M059J (cell line): ENCODE measurements around the gene ARHGEF18. TPM values are rescaled to one million over a fixed set of nuclear protein-coding genes. Genes with fewer than 3 reads are reported as not detected.
"Not testable (repeated sequence)": the region's sequence is repeated elsewhere in the genome, so short reads cannot be mapped to it uniquely, and the experiment has no call there.

Source experiments
- DNase-seq: peaks from one replicate; pipeline ENCODE4 v3.0.0-alpha.2; 2012; ENCODE audit warnings: low read depth
- total RNA-seq: library from RNA; depleted of rRNA; stranded (reverse); fragments of >200 nt; shearing (Covaris generic); gene quantifications from 2 replicates; pipeline ENCODE4 v1.2.3, GENCODE V29; 2014

The ARHGEF18 gene
- total RNA-seq, 1 experiment from 2014 or later = 54.2 TPM

DNA sequence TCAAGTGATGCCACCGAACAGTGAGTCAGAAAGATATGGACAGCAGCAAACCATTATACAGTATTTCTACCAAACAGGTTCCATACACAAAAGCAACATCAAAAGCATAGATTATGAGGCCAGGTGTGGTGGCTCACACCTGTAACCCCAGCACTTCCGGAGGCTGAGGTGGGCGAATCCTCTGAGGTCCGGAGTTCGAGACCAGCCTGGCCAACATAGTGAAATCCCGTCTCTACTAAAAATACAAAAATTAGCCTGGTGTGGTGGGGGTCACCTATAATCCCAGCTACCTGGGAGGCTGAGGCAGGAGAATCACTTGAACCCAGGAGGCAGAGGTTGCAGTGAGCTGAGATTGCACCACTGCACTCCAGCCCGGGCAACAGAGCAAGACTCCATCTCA, 1.7 kb upstream of the ARHGEF18 start:
- DNase-seq = not testable (repeated sequence)

DNA sequence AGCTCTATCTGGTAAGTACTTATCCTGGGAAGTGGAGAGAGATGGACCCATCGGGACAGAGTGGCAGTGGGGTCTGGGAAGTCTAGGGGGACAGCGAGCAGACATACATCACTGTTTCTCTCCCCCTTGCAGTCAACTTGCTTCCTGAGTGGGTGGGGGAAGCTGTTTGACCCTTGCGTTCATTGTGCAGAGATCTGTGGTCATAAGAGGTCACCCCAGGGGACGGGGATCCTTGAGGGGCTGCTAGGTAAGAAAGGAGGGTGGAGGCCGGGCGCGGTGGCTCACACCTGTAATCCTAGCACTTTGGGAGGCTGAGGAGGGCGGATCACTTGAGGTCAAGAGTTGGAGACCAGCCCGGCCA, 474 bp downstream of the ARHGEF18 start:
- no peak for DNase-seq

DNA sequence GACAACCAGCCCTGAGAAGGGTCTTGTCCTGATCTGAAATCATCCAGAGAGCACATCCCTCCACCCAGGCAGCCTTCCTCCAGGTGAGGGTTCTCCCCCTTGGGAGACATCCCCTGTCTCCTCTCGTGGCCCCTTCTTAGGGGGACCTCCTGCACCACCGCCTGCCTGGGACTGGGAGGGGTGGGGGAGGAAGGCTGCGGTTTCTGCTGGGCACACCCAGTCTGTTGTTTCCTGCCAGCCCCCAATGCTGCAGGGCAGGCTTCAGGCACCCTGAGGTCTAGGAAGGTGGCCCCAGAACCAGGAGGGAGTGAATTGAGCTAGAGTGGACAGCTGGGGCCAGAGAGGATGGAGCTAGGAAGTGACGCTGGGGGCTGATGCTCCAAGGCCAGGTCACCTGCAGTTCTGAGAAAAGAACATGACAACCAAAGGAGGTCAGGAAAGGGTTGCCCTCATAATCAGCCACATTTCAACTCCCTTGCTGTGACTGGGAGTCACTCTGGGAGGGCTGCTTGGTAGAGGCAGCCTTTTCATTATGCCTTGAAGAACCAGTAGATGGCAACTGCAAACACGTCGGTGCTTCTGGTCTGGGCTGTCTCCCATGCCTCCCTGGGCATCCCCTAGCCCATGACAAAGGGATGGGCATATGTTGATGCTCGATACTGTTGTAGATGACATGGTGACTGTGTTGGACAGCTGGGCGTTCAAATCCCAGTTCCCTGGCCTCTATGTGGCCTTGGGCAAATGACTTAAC, 1.4 kb downstream of the ARHGEF18 start:
- no peak for DNase-seq

DNA sequence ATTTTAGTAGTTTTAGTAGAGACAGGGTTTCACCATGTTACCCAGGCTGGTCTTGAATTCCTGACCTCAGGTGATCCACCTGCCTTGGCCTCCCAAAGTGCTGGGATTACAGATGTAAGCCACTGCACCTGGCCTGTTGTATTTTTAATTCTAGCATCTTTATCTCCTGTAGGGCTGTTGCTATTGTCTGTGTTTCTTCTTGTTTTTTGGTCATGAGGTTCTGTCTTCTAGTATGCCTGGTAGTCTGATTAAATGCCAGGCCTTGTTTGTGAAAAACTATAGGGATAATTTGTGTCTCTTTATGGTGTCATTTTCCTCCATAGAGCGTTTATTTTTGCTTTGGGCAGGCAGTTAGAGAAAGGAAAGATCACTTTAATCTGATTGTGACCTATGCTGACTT, 3.1 kb downstream of the ARHGEF18 start:
- DNase-seq = no peak

DNA sequence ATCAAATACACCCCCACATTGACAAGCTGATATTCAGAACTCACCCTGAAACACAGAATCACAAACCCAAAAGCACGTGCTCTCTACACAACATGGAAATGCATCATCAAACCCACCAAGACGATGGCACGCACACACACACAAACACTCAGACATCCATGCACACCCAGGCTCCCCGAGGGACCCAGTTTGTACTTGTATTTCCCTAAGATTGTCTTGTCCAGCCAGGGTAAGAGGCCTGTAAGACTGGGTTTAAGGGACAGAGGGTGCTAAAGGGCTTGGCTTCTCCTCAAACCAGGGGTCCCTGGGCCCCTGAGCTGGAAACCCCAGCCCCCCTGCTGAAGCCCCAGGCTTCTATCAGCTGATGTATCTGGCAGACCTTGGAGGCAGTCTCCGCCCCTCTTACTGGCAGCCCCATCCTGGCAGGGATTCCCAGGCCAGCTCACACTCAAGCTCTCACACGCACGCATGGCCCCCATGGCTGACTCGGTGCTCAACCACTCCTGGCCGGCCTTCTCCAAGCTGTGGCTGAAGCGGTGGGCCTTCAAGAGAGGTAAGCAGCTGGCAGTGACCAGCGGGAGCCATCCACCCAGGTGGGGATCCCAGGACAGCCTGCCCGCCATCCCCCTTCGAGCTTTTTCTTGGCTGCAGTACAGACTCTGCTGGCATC, 6.5 kb downstream of the ARHGEF18 start:
- DNase-seq = peak; percentile 47

DNA sequence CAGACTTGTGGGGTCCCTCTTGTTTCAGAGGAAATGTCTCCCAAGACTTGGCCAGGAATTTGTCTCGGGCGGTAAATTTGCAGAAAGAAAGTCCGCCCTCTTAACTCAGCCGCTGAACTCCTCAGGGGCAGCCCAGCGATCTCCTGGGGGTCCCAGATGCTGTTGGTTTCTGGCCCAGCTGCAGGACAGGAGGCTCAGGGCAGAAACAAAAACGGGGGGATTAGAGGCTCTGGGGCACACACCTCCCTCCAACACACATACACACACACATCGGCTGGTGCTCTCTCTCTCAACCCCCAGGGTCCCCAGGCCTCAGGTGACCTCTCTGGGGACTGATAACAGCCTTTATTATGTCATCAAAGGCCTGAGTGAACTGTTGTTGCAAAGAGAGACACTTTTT, 7.1 kb downstream of the ARHGEF18 start:
- DNase-seq = no peak

DNA sequence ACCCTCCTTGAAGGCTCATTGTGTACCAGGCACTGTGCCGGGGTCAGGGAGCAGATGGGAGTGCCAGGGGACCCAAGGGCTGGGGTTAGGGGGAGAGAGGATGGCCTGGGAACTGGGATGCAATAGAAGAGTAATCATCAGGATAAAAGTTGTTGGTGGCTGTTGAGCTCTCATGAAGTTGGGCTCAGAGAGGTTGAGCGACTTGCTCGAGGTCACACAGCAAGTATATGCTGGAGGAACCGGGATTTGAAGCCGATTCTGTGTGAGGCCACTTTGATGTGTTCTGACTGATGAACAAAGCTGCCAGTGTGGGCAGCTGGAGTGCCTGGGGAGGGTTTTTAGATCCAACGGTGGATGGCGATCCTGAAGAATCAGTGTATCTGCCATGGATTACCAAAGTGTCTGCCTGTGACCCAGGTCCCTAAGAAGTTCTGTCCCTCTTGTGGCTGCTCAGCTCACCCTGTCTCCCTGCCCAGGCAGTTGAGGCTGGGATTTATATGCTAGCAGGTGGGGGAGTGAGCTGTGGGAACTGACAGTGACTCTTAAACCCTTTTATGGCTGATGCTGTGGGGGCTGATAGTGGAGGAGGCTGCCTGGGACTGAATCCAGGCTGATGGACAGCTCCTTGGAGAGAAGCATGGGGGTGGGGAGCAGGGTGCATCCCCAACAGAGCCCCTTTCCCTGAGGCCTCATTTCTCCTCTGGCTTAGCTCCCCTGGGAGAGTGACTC, 8.3 kb downstream of the ARHGEF18 start:
- DNase-seq = no peak

DNA sequence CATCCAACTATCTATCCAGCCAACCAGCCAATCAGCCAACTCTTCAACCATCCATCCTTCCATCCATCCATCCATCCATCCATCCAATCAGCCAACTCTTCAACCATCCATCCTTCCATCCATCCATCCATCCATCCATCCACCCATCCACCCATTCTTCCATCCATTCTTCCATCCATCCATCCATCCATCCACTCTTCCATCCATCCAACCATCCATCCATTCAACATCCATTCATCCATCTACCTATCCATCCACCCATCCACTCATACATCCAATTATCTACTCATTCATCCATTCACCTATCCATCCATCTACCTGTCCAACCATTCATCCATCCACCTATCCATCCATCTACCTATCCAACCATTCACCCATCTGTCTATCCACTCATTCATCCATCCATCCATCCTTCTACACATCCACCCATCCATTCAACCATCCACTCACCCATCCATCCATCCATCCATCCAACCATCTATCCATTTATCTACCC, 9.4 kb downstream of the ARHGEF18 start:
- DNase-seq = no peak

DNA sequence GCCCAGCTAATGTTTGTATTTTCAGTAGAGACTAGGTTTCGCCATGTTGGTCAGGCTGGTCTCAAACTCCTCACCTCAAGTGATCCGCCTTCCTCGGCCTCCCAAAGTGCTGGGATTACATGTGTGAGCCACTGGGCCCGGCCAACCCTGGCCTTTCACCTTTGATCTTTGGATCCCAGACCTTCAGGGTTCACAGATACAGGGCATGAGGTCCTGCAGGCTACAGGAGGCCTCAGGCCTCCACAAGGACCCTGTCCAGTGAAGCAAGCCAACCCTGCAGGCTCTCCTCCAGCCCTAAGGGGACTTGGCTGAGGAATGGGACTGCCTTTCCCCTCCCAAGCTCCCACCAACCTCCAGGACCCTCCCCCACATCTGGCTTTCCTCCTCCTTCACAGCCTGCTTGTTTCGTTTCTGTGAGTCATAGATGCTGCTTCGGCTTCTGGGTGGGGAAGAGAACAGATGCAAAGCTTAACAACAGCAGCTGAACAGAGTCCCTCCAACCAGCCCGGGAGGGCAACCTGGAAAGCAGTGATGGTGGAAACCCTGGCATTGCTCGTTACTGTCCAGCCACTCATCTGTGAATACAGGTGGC, 11.8 kb downstream of the ARHGEF18 start:
- peak; percentile 20 for DNase-seq

DNA sequence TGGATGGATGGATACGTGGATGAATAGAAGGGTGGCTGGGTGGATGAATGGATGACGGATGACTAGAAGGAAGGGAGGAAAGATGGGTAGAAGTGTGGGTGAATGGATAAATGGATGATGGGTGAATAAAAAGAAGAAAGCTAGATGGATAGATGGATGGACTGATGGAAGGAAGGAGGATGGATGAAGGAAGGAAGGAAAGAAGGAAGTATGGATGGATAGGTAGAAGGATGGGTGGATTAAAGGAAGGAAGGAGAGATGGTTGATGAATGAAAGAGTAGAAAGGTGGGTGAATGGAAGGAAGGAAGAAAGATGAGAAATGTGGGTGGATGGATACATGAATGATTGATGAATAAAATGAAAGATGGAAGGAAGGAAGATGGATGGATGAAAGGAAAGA, 14.5 kb downstream of the ARHGEF18 start:
- no peak for DNase-seq

DNA sequence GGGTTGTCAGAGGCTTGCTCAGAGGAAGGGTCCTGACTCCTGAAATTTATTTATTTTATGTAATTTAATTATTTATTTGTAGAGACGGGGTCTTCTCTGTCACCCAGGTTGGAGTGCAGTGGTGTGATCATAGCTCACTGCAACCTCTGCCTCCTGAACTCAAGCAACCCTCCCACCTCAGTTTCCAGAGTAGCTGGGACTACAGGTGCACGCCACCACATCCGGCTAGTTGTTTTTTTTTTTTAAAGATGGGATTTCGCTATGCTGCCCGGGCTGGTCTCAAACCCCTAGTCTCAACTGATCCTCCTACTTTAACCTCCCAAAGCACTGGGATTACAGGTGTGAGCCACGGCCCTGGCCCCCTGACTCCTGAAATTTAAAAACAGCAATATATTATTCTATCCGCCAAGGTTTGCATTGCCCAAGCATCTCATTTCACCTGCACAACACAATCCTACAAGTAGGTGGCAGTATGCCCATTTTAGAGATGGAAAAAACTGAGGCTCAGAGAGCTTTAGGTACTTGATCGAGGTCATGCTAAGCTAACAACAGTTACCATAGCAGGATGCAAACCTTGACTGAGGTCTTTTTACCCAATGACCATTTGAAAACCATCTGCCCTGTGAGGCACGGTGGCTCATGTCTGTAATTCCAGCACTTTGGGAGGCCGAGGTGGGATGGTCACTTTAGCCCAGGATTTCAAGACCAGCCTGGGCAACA, 18.1 kb downstream of the ARHGEF18 start:
- DNase-seq = peak; percentile 68

DNA sequence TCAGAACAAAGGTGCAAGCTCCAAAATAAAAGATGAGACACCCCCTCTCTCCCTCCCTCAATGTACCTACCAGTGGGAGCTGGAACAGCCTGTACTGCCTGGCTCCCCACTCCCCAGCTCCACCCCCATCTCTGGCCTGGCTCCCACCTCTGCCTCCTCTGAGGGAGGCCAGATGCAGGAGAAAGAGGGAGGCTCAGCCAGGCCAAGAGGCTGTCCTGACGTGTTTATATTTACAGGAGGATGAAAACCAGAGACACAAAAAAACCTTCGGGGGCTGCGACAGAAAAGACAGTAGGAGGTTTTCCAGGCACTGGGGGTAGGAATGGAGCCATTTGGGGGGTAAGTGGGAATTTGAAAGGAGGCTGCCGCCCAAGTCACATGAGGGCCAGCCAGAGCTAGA, 19.7 kb downstream of the ARHGEF18 start:
- DNase-seq = peak; percentile 8

DNA sequence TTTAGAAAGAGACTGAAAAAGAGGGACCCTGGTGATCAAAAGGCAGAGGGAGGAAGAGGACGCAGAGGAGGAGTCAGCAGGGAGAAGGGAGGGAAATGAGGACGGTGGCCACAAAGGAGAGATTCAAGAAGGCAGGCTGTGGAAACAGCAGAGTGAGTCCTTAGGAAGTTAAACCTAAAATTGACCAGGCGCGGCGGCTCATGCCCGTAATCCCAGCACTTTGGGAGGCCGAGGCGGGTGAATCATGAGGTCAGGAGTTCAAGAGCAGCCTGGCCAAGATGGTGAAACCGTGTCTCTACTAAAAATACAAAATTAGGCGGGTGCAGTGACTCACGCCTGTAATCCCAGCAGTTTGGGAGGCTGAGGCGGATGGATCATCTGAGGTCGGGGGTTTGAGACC, 20.1 kb downstream of the ARHGEF18 start:
- peak; percentile 85 for DNase-seq

DNA sequence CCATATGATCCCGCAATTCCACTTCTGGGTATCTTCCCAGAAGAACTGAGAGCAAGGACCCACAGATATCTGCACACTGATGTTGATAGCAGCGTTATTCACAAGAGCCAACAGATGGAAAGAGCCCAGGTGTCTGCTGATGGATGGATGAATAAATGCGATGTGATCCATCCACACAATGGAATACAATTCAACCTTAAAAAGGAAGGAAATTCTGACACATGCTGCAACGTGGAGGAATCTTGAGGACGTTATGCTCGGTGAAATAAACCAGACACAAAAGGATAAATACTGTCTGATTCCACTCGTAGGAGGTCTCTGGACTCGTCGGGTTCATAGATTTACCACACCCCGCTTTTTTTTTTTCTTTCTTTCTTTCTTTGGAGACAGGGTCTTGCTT, 21.8 kb downstream of the ARHGEF18 start:
- no peak for DNase-seq

DNA sequence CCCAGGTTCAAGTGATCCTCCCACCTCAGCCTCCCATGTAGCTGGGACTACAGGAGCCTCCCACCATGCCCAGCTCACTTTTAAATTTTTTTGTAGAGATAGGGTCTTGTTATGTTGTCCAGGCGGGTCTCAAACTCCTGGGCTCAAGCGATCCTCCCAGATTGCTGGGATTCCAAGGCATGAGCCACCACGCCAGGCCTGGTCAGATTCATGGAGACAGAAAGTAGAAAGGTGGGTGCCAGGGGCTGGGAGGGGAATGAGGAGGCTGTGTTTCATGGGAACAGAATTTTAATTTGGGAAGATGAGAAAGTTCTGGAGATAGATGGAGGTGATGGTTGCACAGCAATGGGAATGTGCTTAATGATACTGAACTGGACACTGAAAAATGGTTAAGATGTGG, 22.3 kb downstream of the ARHGEF18 start:
- DNase-seq = no peak

DNA sequence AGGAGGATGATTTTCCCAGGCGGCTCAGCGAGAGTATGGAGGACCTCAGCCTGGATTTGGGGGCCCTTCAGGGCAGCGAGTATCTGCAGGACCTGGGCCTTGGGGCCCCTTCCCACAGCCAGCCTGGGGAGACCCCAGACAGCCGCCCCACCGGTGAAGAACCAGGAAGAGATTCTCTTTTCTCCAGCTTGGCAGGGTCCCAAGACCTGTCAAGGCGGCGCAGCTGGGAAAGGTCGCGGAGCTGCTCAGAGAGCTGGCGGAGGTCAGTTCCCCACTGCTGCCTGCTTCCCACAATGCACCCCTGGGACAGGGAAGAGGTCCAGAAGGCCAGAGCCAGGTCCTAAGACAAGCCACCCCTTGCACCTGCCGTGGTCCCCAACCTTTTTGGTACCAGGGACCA, 24.1 kb downstream of the ARHGEF18 start:
- DNase-seq = no peak

DNA sequence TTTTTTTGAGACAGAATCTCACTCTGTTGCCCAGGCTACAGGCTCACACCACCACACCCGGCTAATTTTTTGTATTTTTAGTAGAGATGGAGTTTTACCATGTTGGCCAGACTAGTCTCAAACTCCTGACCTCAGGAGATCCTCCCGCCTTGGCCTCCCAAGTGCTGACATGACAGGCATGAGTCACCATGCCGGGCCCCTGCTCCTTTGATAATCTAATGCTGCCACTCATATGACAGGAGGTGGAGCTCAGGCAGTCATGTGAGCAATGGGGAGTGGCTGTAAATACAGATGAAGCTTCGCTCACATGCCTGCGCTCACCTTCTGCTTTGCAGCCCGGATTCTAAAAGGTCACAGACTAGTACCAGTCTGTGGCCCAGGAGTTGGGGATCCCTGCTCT, 25.1 kb downstream of the ARHGEF18 start:
- peak; percentile 66 for DNase-seq

DNA sequence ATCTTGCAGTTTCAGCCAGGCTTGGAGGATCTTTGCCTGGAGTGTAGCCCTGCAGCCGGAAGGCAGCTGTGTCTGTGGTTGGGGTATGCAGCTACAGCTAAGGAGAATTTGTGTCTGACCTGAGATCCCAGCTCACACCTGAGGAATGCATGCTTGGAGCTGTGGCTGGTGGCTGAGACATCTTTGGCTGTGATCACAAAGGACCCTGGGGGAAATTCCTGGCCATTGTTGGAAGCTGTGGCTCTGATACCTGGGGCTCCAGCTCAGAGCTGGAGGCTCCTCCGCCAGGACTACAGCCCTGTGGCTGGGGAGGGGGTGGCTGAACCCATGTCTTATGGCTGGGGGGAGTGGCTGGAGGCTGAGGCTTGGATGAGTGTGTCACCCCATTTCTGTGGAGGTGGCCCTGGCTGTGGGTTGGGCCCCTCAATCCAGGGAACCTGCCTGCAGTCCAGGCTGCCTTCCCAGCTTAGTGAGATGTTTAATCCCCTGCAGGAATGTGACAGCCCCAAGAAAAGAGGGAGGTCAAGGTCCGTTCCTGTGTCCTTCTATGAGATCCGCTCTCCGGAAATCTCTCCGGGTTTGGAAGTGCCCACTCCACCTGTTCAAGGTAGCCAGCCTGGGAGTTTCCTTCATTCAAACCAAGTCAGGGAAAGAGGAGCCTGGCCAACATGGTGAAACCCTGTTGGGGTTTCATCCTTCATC, 27.6 kb downstream of the ARHGEF18 start:
- DNase-seq = peak; percentile 84

DNA sequence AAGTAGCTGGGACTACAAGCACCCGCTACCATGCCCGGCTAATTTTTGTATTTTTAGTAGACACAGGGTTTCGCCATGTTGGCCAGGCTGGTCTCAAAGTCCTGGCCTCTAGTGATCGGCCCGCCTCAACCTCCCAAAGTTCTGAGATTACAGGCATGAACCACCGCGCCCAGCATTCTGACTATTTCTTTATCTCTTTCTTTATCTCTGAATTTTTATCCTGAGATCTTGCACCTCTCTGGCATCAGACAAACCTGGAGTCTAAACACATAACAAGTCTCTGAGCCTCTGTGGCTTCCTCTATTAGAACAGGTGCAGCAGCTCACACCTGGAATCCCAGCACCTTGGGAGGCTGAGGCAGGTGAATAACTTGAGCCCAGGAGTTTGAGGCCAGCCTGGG, 28.5 kb downstream of the ARHGEF18 start:
- no peak for DNase-seq

DNA sequence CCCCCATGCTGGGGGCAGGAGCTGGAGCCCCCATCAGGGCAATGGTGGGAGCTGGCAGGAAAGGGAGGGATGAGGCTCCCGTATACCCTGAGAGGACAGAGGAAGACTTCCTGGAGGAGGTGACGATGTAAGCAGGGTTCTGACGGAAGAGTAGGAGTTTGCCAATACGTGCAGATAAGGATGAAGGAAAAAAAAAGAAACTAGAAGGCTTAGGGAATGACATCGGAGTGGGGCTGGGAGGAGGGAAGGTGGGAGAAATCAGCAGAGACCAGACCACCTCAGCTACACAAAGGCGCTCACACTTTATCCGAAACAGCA, 32.3 kb downstream of the ARHGEF18 start:
- no peak for DNase-seq

DNA sequence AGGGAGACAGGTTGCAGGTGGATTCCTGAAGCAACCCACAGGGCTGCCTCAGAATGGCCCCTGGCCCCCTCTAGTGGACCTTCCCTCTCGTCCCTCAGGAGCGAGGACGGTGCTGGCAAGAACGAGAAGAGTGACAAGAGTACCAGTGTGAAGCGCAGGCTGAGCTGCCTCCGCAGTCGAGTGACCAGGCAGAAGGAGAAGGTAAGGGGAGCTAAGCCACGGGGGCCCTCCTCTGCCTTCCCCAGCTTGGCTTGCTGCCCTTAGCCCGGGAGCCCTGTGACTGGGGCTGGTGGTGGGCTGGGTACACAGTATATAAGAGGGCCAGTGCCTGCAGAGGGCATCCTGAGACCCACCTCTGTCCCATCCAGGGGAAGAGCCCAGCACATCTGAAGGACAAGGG, 34.0 kb downstream of the ARHGEF18 start:
- no peak for DNase-seq
